NCI-H128 (cell line): ENCODE results near the gene TIAM2.

Experiments
- DNase-seq: peaks from one replicate; lab custom pipeline; 2025; ENCODE audit not compliant: unreplicated experiment; lab: John Stamatoyannopoulos, UW

The TIAM2 gene

DNA sequence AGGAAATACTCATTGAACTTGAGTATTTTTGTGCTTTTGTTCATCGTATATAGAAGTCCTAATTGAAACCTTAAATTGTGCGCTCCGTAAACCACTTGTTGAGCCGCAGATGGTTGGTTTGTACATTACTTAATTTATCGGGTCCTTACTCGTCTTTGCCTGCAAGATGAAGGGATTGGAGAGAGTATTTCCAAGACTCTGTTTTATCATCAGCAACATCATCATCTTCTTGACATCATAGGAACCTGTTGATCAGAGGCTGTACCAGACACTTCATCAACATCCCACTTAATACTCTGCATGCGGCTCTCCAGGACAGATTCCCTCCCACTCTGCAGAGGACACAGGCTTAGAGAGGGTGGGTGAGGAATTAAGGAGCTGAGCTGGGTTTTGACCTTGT, 28.6 kb downstream of the TIAM2 start:
- DNase-seq: no peak

DNA sequence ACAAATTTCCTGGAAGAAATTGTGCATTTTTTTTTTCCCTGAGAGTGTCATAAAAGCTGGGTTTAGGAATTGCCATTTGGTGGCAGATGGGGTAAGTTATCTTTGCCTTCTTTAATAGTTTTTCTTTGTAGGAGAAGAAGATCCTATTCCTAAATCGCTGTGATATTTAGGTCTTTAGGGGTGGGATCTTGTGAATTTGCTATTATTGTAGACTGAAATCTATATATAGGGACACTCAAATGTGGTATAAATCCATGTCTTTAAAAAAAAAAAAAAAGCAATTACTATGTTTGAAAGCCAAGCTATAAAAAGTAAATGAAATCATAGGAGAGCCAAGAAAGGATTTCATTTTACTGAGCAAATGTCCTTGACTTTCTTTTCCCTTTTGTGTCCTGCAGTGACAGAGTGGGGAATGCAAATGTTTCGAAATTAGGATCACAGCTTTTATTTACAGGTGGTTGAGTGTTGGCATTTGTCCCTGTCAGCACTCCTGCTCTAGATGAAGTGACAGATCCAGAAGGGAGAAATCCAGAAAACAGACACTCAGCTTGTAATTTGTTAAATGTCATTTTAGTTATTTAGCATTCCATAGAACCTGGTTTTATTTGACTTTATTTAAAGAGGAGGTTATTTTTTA, 29.4 kb downstream of the TIAM2 start:
- no peak for DNase-seq

DNA sequence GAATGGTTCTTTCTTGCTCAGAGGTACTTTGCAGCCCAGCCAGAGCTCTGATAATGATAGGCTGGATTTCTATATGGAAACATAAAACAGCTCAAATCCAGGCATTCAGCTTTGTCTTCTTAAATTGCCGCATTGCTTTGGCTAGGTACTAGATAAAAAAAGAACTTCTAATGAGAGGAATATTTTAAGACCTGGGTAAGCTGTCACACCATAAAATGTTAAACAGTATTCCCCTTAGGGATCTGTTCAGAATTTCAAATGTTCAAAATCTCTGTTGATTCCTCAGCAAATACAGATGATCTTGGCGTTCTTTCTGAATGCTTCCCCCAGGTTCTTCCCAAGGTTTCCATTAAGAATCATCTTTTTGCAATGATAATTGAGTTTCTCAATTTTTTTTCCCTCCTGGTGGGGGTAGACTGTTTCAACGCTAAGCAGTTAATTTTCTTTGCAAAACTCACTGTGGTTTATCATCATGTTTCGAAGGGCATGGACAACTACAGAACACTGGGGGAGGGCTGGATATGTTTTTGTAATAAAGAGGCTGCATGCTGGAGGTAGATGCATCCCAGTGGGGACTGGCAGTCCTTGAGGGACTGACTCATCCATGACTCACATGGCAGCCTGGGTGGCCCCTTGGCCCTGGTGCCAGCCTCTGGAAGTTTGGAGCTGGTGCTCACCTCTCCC, 31.0 kb downstream of the TIAM2 start:
- DNase-seq: no peak

DNA sequence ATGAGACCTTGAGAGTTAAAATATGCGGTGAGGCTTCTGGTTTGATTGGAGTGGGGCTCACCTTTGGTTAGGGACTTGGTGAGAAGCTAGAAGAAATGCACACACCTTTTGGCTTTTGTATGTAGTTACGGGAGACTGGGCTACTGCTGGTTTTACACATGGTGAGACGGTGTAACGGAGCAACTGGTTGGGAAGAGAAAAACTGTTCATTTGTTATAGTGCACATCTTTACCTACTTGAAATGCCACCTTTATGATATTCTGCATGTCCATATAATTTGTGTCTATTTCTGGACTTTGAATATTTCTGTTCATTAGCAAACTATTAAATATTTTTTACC, 31.6 kb downstream of the TIAM2 start:
- no peak for DNase-seq

DNA sequence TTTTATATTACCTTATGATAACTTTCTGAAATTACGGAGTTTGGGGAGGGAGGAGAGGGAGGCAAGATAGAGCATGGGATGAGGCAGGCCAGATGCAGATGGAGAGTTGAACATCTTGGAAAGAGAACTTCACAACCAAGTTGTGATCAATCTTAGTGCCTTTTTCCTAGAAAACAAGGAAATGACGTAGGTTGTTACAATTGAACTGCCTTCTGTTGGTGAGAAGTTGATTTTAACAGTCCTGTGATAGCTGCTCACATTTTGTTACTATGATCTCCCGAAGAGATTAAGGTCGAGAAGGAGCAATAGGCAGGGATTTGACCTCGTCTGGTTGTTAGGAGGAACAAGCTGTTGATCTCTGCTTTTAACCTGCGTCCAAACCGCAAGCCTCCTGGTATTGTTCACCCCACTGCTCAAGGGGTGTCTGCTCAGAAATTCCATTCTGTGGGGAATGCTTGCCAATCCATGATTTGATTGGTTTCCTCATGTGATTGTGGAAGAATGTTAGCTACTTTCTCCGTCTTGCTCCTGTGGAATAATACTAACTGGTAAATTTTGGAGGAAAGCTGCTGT, 35.1 kb downstream of the TIAM2 start:
- DNase-seq: no peak

DNA sequence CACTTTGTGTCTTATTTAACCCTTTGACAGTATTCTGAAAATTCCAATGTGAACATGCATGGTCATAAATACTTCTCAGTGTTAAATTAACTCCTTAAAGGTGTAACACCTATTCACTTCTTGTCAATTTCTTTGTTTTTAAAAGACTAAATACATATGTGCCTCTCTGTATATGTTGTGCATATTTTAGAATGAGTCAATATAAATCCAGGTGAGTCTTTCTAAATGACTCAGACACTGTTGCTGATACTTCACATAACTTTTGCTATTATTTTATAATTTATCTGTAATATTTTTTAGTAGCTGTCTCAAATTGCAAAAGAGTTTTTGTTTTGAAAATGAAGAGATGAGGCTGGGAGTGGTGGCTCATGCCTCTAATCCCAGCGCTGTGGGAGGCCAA, 36.0 kb downstream of the TIAM2 start:
- DNase-seq: no peak

DNA sequence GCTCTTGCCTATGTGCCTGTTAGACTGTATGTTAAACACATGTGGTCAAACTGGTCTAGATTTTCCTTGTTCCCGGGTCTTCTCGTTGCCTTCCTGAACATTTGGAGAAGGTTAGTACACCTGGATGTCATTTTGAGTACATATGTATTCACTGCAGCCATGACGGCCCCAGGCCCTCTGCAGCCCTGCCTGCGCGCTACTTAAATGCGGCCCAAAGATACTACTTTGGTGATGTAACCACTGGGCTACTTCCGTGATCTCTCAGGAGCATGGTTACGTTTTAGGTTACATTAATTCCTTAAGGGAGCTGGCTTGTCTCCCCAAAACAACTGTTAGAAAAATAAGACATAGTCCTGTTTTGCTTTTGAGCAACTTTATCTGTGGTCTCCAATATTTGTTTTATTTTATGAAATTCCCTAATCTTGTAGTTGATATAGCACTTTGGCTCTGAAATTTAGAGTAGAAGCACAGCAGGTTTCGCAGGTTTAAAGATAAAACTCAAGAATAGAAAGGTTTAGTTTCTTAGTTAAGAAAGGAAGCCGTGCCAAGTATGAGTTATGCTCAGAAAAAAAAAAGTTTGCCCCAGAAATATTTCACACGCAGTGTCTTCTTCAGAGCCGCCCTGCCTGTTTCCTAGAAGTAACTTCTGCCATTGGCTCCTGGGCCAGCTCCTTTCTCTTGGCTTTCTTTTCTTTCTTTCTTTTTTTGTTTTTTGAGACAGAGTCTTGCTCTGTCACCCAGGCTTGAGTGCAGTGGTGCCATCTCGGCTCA, 38.1 kb downstream of the TIAM2 start:
- DNase-seq: no peak

DNA sequence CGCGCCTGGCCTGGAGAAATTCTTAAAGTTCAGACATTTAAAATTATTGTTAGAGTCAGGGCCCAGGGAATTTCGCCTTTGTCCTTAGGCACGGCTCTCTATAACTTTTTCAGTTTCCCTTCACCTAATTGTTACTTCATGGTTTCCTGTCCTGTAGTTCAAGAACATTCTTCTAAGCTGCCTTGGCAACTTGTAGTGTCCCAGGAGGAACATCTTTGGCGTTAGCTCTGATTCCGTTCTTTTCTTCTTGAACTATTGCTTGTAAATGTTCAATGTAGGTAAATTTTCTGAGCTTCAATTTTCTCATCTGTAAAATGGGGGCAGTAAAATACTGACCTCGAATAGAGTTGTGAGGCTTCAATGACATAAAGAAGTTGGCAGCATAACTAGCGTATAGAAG, 41.8 kb downstream of the TIAM2 start:
- DNase-seq: no peak

DNA sequence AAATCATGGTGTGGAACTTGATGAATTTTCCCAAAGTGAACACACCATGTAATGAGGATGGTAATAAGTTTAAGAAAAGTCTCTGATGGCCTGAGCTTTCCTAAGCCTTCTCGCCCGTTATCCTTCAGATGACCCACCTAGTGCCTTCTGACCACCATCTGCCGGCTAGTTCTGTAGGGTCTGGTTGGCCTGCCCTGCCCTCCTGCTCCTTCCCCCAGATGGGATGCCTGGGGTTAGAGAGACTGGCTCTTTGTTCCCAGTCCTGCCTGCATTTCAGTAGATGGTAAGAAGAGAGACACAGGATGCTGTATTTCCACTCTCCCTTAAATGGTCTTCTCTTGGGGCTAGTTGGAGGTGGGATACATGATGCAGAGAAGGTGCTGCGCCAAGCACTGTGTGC, 43.0 kb downstream of the TIAM2 start:
- no peak for DNase-seq

DNA sequence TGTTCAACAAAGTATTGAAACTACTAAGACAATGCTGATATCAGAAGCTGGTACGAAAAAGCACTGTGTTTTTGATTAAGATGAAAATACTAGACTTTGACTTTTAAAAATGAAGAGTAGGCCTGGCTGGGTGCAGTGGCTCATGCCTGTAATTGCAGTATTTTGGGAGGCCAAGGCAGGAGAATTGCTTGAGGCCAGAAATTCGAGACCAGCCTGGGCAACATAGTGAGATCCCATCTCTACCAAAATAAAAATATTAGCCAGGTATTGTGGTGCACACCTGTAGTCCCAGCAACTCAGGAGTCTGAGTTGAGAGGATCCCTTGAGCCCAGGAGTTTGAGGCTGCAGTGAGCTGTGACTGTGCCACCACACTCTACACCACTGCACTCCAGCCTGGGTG, 43.4 kb downstream of the TIAM2 start:
- no peak for DNase-seq

DNA sequence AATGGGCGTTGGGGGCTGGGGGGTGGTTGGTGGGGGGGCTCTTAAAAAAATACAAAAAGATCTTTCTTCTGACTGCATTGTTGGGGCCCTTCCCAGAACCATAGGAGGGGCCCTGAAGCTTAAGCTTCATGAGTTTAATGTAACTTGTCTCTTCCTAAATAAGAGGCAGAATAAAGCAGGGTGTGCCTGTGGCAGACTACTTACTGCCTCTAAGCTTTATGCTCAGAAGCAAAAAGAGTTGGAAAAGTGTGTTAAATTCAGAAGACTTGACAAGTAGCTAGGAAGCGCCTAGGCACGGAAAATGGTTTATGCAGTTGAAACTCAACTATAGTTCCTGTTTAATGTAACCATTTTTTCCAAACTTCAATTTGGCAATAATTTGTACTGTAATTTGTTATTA, 44.5 kb downstream of the TIAM2 start:
- DNase-seq: no peak

DNA sequence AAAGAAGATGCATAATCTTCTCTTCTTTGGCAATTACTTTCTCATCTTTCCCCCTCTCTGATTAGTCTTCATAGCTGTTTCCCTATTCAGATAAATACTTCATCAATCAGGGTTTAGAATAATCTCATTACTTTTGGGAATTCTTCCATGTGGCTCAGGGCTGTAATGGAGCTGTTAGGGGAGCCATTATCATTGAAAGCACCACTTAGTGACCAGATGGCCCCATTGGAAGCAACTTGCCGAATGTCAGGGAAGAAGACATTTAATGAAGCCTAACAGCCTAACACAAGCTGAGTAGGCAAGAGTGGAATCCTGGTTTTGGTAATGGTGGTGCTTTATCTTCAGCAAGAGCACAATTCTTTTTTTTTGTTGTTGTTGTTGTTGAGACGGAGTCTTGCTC, 45.0 kb downstream of the TIAM2 start:
- no peak for DNase-seq

DNA sequence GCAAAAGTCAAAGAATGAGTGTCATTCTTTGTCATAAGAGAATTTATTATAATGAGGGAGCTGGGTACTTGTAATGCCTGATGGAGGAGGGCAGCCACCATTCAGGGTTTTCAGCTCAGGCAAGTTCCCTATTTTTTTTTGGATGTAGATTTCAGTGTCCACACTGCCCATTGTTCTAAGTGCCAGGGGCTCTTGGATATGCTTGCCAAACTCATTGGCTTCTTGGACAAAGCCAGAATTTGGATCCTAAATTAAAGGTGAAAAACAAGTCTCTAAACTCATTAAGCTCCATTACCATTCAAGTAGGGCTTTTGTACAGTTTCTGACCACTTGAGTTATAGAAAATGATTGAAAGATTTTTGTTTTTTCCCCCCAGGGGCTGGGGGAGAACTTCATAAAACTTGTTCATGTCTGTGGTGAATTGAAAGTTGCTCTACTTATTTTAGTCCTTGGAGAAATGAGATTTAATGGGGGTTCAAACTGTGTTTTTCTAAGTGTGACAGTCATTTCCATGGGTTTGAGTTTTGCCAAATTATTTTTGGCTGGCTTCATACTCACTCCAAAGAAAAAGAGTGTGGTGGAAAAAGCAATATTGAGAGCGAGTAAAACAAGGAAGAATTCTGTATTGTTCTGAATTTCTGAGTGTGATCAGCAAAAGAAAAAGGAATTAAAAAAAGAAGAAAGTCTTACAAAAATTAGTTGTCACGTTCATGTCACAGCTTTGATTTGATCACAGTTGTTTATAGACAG, 46.0 kb downstream of the TIAM2 start:
- DNase-seq: no peak

DNA sequence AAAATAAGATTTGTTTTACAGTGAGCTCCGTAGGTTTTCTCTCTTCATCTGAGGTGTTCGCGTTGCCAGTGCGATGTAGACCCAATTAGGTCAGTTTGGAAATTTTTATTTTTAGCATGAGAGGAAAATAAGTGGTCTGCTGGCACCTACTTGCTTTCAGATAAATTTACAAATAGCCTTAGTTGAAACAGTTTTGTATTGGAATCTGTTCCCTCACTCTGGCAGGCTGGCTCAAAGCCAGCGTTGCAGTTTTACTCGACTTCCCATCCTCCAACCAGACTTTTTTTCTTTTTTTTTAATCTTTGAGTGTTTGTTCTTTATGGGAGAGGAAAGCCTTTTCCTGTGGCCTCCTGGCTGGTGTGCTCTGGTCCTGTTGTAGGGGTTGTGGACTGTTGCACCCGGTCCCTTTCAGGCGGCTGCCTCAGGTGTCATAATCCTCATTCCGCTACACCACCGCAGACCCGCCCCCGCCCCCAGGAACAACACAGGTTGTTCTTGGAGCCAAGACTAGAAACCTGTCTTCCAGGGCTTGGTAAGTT, 46.7 kb downstream of the TIAM2 start:
- DNase-seq: no peak

DNA sequence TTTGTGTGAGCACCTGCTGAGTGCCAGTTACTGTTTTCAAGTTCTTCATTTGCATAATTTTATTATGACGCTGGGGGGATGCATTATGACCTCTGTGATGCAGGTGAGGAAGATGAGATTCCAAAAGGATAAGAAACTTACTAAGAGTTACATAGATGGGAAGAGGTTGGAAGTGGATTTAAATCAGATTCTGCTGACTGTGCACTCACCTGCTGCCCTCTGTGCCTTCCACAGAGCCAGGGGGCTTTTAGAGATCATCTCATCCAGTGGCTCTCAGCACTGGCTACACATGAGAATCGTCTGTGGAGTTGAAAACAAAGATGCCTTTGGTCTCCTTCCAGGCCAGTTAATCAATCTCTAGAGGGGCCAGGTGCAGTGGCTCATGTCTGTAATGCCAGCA, 47.9 kb downstream of the TIAM2 start:
- DNase-seq: no peak

DNA sequence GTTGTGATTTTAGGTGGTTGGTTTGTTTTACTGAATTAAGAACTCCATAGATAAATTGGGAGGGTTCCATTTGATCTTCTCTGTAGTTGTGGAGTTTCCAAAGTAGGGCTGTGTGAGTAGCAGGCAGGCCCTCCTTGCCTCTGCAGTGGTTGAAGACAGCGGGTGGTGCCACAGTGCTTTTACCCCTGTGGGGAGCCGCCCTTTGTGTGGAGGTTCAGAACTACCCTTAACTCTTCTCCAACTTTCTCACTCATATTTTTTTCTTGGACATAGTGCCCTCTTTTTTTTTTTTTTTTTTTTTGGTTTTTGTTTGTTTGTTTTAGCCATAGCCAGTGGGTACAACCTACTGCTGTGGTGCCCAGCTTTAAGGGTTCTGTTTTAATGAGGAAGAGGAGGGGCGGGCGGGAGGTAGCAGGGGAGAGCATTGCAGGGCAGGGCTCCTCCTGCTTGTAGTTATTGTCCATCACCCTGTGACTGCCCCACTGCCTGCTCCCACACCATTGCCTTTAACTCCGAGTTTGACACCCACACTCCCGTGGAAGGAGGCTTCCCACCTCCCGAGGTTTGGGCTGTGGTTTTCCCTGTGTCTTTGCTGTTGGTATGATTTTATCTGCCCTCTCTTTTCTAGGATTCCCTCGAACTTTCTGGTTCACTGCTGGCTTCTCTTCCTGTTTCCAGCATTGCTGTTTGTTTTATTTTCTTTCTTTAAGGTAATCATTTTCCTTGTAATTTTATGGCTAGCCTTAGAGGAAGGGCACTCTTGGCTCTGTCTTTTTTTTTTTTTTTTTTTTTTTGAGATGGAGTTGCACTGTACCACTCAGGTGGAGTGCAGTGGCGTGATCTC, 50.7 kb downstream of the TIAM2 start:
- no peak for DNase-seq

DNA sequence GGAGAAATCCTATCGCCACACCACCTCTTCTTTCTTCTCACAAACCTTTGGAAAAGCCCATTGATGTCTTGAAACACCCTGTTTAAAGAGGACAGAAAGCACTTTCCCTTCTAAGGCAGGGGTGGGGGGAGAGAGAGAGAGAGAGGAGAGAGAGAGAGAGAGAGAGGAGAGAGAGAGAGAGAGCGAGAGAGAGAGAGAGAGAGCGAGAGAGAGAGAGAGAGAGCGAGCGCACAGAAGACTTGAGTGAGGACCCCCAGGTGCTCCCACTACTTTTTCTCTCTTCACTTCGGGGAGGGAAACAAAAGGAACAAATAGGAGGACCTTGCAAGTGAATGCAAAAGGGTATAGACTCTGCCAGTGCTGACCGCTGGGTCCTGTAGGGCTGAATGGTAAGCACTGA, 52.4 kb downstream of the TIAM2 start:
- DNase-seq: no peak

DNA sequence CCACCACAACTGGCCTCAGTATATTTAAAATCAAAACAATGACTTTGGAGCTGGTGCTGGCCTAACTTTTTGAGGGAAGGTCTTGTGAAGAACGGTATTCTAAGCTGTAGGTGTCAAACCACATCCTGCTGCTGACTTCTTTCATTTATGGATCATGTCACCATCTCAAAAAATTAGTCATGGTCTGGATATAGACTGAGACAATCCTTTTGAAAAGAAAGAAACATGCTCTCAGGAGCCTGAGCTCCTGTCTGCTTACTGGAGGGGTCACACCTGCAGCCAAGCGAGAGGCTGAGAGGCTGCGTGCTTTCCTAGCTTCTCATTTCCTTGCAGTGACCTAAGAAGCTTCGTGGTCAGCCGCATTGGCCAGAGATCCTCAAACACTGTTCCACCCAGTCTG, 55.2 kb downstream of the TIAM2 start:
- no peak for DNase-seq

DNA sequence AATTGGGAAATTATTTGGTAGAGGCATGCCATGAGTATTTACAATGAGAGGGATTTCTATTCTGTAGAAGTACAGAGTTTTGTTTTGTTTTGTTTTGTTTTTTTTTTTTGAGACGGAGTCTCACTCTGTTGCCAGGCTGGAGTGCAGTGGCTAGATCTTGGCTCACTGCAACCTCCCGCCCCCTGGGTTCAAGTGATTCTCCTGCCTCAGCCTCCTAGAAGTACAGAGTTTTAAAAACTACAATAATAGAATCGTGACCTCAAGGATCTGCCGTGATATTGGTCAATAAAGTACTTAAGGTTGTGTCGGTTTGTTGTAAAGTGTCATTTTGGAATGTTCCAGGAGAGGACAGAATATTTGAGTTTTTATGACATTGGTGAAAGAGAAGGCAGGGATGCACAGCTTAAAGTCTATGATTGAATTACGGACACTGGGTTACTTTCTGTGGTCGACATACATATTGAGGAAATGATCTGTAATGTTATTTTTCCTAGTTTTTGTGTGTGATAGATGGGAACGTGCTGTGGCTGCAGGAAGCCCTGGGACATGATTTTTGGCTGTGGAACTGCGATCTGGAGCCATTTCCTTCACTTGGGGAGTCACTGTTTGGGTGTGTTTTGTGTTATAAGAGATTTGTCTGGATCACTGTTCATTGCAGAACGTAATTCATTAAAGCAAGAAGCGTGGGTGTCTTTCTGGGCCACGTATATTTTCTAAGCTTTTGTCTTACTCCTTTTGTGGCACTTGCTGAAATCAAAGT, 59.6 kb downstream of the TIAM2 start:
- no peak for DNase-seq

DNA sequence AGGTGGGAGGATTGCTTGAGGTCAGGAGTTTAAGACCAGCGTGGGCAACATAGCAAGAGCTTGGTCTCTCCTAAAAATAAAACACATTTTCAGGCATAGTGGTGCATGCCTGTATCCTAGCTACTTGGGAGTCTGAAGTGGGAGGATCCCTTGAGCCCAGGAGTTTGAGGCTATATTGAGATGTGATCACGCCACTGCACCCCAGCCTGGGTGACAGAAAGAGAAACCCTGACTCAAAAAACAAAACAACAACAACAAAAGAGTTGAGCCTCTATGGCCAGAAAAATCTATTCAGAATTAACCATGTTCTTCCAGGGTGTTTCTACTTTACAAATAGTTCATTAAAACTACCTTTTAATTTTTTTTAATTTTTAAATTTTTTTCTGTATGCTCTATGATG, 60.6 kb downstream of the TIAM2 start:
- no peak for DNase-seq
